ENCODE results near the gene SLIT3.

Gene SLIT3

GRCh38 chr5:169099801-169100734 is 200.9 kb downstream of the SLIT3 start:
- DNase-seq = no peak

GRCh38 chr5:169098331-169099121 is 202.4 kb downstream of the SLIT3 start:
- no peak for DNase-seq

GRCh38 chr5:169097374-169098326 is 203.3 kb downstream of the SLIT3 start:
- no peak for DNase-seq

- DNase-seq = no peak
These were observed 205.0 kb downstream of the SLIT3 start for GRCh38 chr5:169095976-169096375.

- peak in 1 of 2 experiments; percentile 29 for DNase-seq
These were observed 205.5 kb downstream of the SLIT3 start for GRCh38 chr5:169095410-169095960.

- DNase-seq = no peak
These were observed 206.1 kb downstream of the SLIT3 start for GRCh38 chr5:169094586-169095409.

- DNase-seq = no peak
These were observed 209.5 kb downstream of the SLIT3 start for GRCh38 chr5:169091396-169091980.

- DNase-seq = no peak
These were observed 211.6 kb downstream of the SLIT3 start for GRCh38 chr5:169089343-169089742.

- DNase-seq = no peak
These were observed 212.8 kb downstream of the SLIT3 start for GRCh38 chr5:169088028-169088725.

GRCh38 chr5:169085636-169086035 is 215.3 kb downstream of the SLIT3 start:
- no peak for DNase-seq

- DNase-seq = no peak
These were observed 215.7 kb downstream of the SLIT3 start for GRCh38 chr5:169085212-169085611.

GRCh38 chr5:169084775-169085174 is 216.2 kb downstream of the SLIT3 start:
- no peak for DNase-seq

GRCh38 chr5:169083394-169084018 is 217.4 kb downstream of the SLIT3 start:
- DNase-seq = no peak

GRCh38 chr5:169081000-169081724 is 219.8 kb downstream of the SLIT3 start:
- DNase-seq = no peak

- DNase-seq = peak in 1 of 2 experiments; percentile 3
These were observed 220.5 kb downstream of the SLIT3 start for GRCh38 chr5:169080448-169080911.

- no peak for DNase-seq
These were observed 221.2 kb downstream of the SLIT3 start for GRCh38 chr5:169079697-169080096.

GRCh38 chr5:169074839-169075238 is 226.1 kb downstream of the SLIT3 start:
- DNase-seq = peak; percentile 61 to 85

- DNase-seq = no peak
These were observed 228.7 kb downstream of the SLIT3 start for GRCh38 chr5:169072233-169072632.

- DNase-seq = no peak
These were observed 230.5 kb downstream of the SLIT3 start for GRCh38 chr5:169070413-169070812.
